GM19238 (cell line): ENCODE data around the gene UBXN11.
"Not testable (repeated sequence)": the region's sequence is repeated elsewhere in the genome, so short reads cannot be mapped to it uniquely, and the experiment has no call there.

Source experiments
- DNase-seq: peaks from one replicate; pipeline ENCODE4 v3.0.0; 2011; ENCODE audit warnings: low spot score; ENCODE audit not compliant: insufficient read length

UBXN11 gene

GRCh38 chr1:26336477-26337205, 30.2 kb upstream of the UBXN11 start:
- DNase-seq, result peak; percentile 78

GRCh38 chr1:26335774-26336476, 29.5 kb upstream of the UBXN11 start:
- no peak for DNase-seq

GRCh38 chr1:26333312-26333711, 26.9 kb upstream of the UBXN11 start:
- not testable (repeated sequence) for DNase-seq

GRCh38 chr1:26330276-26330675, 23.8 kb upstream of the UBXN11 start:
- DNase-seq, result no peak

GRCh38 chr1:26329380-26329779, 22.9 kb upstream of the UBXN11 start:
- DNase-seq, result not testable (repeated sequence)

- no peak for DNase-seq
Measured at GRCh38 chr1:26328597-26328996, 22.2 kb upstream of the UBXN11 start.

GRCh38 chr1:26327956-26328362, 21.5 kb upstream of the UBXN11 start:
- DNase-seq, result no peak

GRCh38 chr1:26324550-26324949, 18.1 kb upstream of the UBXN11 start:
- no peak for DNase-seq

- no peak for DNase-seq
Measured at GRCh38 chr1:26323382-26323781, 16.9 kb upstream of the UBXN11 start.

- DNase-seq, result no peak
Measured at GRCh38 chr1:26322042-26322331, 15.6 kb upstream of the UBXN11 start.

- DNase-seq, result peak; percentile 80
Measured at GRCh38 chr1:26321315-26322041, 15.0 kb upstream of the UBXN11 start.

- no peak for DNase-seq
Measured at GRCh38 chr1:26320896-26321295, 14.5 kb upstream of the UBXN11 start.

- DNase-seq, result no peak
Measured at GRCh38 chr1:26318338-26319064, 12.1 kb upstream of the UBXN11 start.

- DNase-seq, result peak; percentile 70
Measured at GRCh38 chr1:26317612-26318337, 11.3 kb upstream of the UBXN11 start, which contains the start of gene CD52. TSS of gene CD52 (plus strand) at chr1:26317958. CDS start at chr1:26318018, 60 bp downstream.

- DNase-seq, result no peak
Measured at GRCh38 chr1:26317146-26317545, 10.7 kb upstream of the UBXN11 start.

GRCh38 chr1:26315874-26316850, 9.7 kb upstream of the UBXN11 start:
- DNase-seq, result no peak

- no peak for DNase-seq
Measured at GRCh38 chr1:26314501-26314900, 8.1 kb upstream of the UBXN11 start.

- not testable (repeated sequence) for DNase-seq
Measured at GRCh38 chr1:26307966-26308899, 1.8 kb upstream of the UBXN11 start.

GRCh38 chr1:26307363-26307781, 936 bp upstream of the UBXN11 start:
- no peak for DNase-seq
